GM23248 (cell line): ENCODE data around the gene RLF. TPM values are rescaled to one million over a fixed set of nuclear protein-coding genes. Genes with fewer than 3 reads are reported as not detected.

Experiments used
- DNase-seq: peaks from one replicate; pipeline ENCODE4 v3.0.0-alpha.2; 2015
- H2AFZ ChIP-seq: fragments of 200-600 bp; sonication (generic); 2 replicates; pipeline ENCODE4 v1.6.1; 2016; ENCODE audit warnings: antibody characterized with exemption
- H3F3A ChIP-seq: fragments of 200-600 bp; sonication (generic); 2 replicates; pipeline ENCODE4 v1.6.1; 2016; ENCODE audit warnings: mild to moderate bottlenecking, antibody characterized with exemption, mixed run types; ENCODE audit not compliant: insufficient read depth
- H3K27ac ChIP-seq: fragments of 200-600 bp; sonication (generic); 2 replicates; pipeline ENCODE4 v1.5.1; 2016; ENCODE audit warnings: mild to moderate bottlenecking
- H3K27me3 ChIP-seq: fragments of 200-600 bp; sonication (generic); replicated peaks from 2 replicates; pipeline ENCODE4 v1.6.1; 2016; ENCODE audit warnings: mild to moderate bottlenecking; ENCODE audit not compliant: insufficient read depth
- H3K36me3 ChIP-seq: fragments of 200-600 bp; sonication (generic); 2 replicates; pipeline ENCODE4 v1.6.1; 2016; ENCODE audit warnings: low read depth, mild to moderate bottlenecking
- H3K4me1 ChIP-seq: fragments of 200-600 bp; sonication (generic); 2 replicates; pipeline ENCODE4 v1.6.1; 2016; ENCODE audit warnings: mild to moderate bottlenecking; ENCODE audit not compliant: insufficient read depth
- H3K4me2 ChIP-seq: fragments of 200-600 bp; sonication (generic); one replicate; pipeline ENCODE4 v1.6.1; 2016; ENCODE audit warnings: mild to moderate bottlenecking; ENCODE audit not compliant: unreplicated experiment
- H3K4me3 ChIP-seq: fragments of 200-600 bp; sonication (generic); 2 replicates; pipeline ENCODE4 v1.5.1; 2016; ENCODE audit warnings: mild to moderate bottlenecking
- H3K79me2 ChIP-seq: fragments of 200-600 bp; sonication (generic); 2 replicates; pipeline ENCODE4 v1.6.1; 2016; ENCODE audit warnings: mild to moderate bottlenecking; ENCODE audit not compliant: insufficient read depth
- H3K9ac ChIP-seq: fragments of 200-600 bp; sonication (generic); 2 replicates; pipeline ENCODE4 v1.6.1; 2016; ENCODE audit warnings: mild to moderate bottlenecking
- H3K9me2 ChIP-seq: fragments of 200-600 bp; sonication (generic); 2 replicates; pipeline ENCODE4 v1.6.1; 2016; ENCODE audit warnings: mixed run types, mild to moderate bottlenecking, moderate library complexity; ENCODE audit not compliant: insufficient read depth
- H3K9me3 ChIP-seq: fragments of 200-600 bp; sonication (generic); one replicate; pipeline ENCODE4 v1.6.1; 2017; ENCODE audit warnings: low read depth
- H4K20me1 ChIP-seq: fragments of 200-600 bp; sonication (generic); 2 replicates; pipeline ENCODE4 v1.6.0; 2016; ENCODE audit not compliant: insufficient read depth
- EZH2 ChIP-seq: fragments of 200-600 bp; sonication (generic); IDR thresholded peaks from 2 replicates; pipeline ENCODE4 v1.6.1; 2018; ENCODE audit warnings: antibody characterized with exemption, mild to moderate bottlenecking; ENCODE audit not compliant: insufficient read depth, poor library complexity, severe bottlenecking
- EZH2phosphoT487 ChIP-seq: fragments of 200-600 bp; sonication (generic); IDR thresholded peaks from 2 replicates; pipeline ENCODE4 v1.6.1; 2018; ENCODE audit warnings: antibody characterized with exemption, moderate library complexity, mild to moderate bottlenecking, low read depth; ENCODE audit not compliant: insufficient read depth
- WGBS, 2 experiments: methylation state at CpG; one replicate each; pipeline ENCODE4 v1.1.6; 2015 to 2017; ENCODE audit warnings: low lambda C conversion rate in 2 of 2, low coverage in 1 of 2; ENCODE audit errors: missing lambda C conversion rate in 2 of 2; 5-methylcytosine and 5-hydroxymethylcytosine counted together
- in situ Hi-C: fragments of 300-500 bp; cut with MboI; formaldehyde crosslinking; loops from 2 replicates; pipeline ENCODE4 v1.15.0; 2020
- polyA plus RNA-seq: library from polyadenylated mRNA; unstranded; fragments of >200 nt; fragmentation: Nextera tagmentation; extraction: Ambion mirVana; gene quantifications from 2 replicates; pipeline ENCODE4 v1.2.1, GENCODE V29; 2016
- total RNA-seq: library from RNA; depleted of rRNA; stranded (reverse); fragments of >200 nt; shearing (Covaris generic); gene quantifications from 2 replicates; pipeline ENCODE4 v1.2.3, GENCODE V29; 2014

RLF gene
- total and polyA plus RNA-seq, 2 experiments from 2014 or later = 6.7 to 16.4 TPM

DNA sequence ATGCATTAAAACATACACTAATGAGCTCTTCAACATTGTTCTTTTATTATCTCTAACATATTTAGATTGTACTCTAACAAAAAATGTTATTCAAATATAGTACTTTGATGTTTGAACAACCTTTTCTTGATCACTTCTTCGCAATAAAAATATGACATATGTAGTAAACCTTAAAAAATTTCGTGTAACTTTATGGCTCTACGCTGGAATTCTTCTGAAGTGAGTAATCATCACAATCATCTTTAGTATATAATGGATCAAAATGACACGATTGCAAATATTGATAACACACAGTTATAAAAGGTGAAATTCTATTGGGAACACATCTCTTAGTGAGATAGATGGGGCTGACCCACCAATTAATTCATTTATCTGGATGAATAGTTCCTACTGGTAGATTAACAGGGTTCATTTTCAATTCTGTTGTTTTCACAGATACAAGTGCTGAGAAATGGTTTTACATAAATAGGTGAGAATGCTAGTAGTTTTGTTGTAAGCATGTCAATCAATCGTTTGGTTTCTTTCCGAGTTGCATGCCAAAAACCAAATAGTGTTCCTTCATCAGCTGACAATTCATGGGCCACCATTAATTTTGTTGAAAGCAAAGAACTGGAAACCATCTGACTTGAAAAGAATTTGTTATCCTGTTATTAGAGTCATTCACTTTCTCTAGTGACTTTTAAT is 95.4 kb downstream of the RLF start:
- WGBS, 2 experiments = 64 to 66% methylated on average over 6 of the region's 6 CpGs
- no peaks in the 10 kb centered on the region for H4K20me1 ChIP-seq
- peaks cover 10% of the 10 kb centered on the region for H3K4me1 ChIP-seq
- H3K9ac ChIP-seq = peak overlapping the region; percentile 97
- peaks cover 15% of the 10 kb centered on the region; the same call in 1 of the 2 replicates for H3K36me3 ChIP-seq
- peaks cover 11% of the 10 kb centered on the region; the same call in 1 of the 2 replicates for H3F3A ChIP-seq
- in situ Hi-C loops = no loop called here
- no peak for TF ChIP-seq EZH2phosphoT487
- TF ChIP-seq EZH2 = no peak
- H2AFZ ChIP-seq = peak overlapping the region; percentile 94
- no peaks in the 10 kb centered on the region for H3K9me3 ChIP-seq
- peak; percentile 14 for DNase-seq
- H3K9me2 ChIP-seq = no peaks in the 10 kb centered on the region
- peak overlapping the region; percentile 91 for H3K4me3 ChIP-seq
- H3K27ac ChIP-seq = peak overlapping the region; percentile 94
- H3K79me2 ChIP-seq = peaks cover 65% of the 10 kb centered on the region
- no peaks in the 10 kb centered on the region for H3K27me3 ChIP-seq
- H3K4me2 ChIP-seq = peak overlapping the region; percentile 99

DNA sequence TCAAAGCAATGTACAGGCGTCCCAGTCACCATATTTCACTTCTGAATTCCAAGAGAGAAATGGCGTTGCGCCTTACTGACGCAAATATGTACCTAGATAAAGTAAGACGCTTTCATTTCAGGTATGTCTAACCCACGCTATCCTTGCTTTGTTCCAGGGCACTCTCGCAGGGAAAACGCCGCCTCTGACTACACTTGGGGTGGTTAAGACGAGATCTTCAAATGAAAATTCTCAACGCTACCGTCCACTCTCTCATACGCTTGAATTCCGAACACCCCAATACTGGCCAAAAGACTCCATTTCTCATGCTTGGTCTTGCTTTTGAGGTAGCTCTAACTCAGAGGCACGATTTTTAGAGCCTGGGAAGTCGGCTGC is 96.1 kb downstream of the RLF start:
- peak overlapping the region; percentile 99 for H3K4me2 ChIP-seq
- no peaks in the 10 kb centered on the region for H3K27me3 ChIP-seq
- TF ChIP-seq EZH2phosphoT487 (no peak), EZH2 (no peak)
- H3K79me2 ChIP-seq = peaks cover 72% of the 10 kb centered on the region
- no peaks in the 10 kb centered on the region for H3K9me2 ChIP-seq
- H3K9me3 ChIP-seq = no peaks in the 10 kb centered on the region
- H3K27ac ChIP-seq = peak overlapping the region; percentile 94
- in situ Hi-C loops = no loop called here
- no peaks in the 10 kb centered on the region for H4K20me1 ChIP-seq
- WGBS, 2 experiments = 1% methylated on average over 16 of the region's 16 CpGs
- peaks cover 22% of the 10 kb centered on the region for H3K36me3 ChIP-seq
- H3K4me3 ChIP-seq = peak overlapping the region; percentile 91
- H3F3A ChIP-seq = peaks cover 11% of the 10 kb centered on the region; the same call in 1 of the 2 replicates
- peaks cover 10% of the 10 kb centered on the region for H3K4me1 ChIP-seq
- peak; percentile 62 for DNase-seq
- peak overlapping the region; percentile 94 for H2AFZ ChIP-seq
- peak overlapping the region; percentile 97 for H3K9ac ChIP-seq

DNA sequence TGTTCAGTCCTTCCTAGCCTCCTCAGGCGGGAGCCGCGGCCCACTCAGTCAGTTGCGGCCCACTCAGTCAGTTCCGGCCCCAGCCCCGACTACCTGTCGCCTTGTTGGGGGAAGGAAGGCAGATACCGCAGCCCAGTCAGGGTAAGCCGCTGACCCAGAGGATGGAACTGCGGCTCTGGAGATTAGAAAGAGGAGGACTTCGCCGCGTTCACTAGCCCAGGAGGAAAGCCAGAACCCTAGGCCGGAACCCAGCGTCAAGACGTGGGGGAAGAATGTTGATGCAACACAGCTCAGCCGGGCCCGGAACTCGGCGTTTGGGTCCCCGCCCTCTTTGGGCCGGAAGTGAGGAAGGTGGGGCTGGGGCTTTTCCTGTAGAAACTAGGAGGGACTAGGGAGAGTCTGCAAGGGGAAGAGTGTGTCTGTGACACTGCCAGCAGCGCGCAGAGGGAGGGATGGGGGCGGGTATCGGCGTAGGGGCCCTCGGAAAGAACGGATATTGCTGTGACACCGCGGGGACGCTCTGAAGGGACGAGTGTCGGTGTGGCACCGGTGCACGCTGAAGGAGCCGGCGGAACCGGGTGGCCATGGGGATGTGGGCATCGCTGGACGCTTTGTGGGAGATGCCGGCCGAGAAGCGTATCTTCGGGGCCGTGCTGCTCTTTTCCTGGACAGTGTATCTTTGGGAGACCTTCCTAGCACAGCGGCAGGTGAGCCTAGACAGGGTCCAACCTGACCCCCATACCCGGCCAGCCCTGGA is 96.7 kb downstream of the RLF start, which contains the start of gene ZMPSTE24:
Gene ZMPSTE24 (plus strand): TSS at position 549 of the 757 bp plus-strand sequence. CDS start 36 bp downstream, at position 585.
- in situ Hi-C loops = no loop called here
- Histone ChIP-seq H3K36me3 (peaks cover 26% of the 10 kb centered on the region), H3K4me1 (peaks cover 10% of the 10 kb centered on the region), H3K27me3 (no peaks in the 10 kb centered on the region), H4K20me1 (no peaks in the 10 kb centered on the region), H3K9me2 (no peaks in the 10 kb centered on the region), H3F3A (peaks cover 11% of the 10 kb centered on the region), H3K27ac (peak within 1 kb of the TSS; percentile 94), H3K4me3 (peak within 1 kb of the TSS; percentile 91), H3K4me2 (peak within 1 kb of the TSS; percentile 99), H3K9ac (peak within 1 kb of the TSS; percentile 97), H2AFZ (peak within 1 kb of the TSS; percentile 97), H3K79me2 (peaks cover 77% of the 10 kb centered on the region), H3K9me3 (no peaks in the 10 kb centered on the region)
- TF ChIP-seq EZH2 = no peak
- no peak for TF ChIP-seq EZH2phosphoT487
- WGBS, 2 experiments = 0 to 1% methylated on average over 32 to 48 of the region's 48 CpGs
- peak; percentile 97 for DNase-seq

DNA sequence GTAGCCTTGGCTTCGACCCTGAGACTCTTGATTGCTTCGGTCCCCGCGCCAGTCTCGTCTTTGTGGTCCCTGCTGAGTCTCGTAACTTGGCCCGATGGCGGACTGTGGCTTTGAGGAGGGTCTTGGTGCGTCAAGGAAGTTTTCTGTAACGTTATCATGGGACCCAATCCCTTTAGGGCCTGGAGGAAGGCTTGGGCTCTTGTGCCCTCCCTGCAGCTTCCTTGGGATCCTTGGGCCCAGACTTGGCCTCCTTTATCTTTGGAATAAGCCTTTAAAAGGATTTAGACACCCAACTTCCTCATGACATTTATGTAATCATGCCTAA is 97.2 kb downstream of the RLF start:
- in situ Hi-C loops = no loop called here
- peak; percentile 42 for DNase-seq
- peaks cover 83% of the 10 kb centered on the region for H3K79me2 ChIP-seq

More for the DNA sequence above, 97.2 kb downstream of the RLF start:
- peak overlapping the region; percentile 97 for H3K9ac ChIP-seq
- WGBS, 2 experiments = 0 to 2% methylated on average over 10 of the region's 10 CpGs
- peak overlapping the region; percentile 94 for H3K27ac ChIP-seq
- H2AFZ ChIP-seq = peak overlapping the region; percentile 97
- peaks cover 16% of the 10 kb centered on the region for H3F3A ChIP-seq
- no peaks in the 10 kb centered on the region for H3K27me3 ChIP-seq
- peak overlapping the region; percentile 91 for H3K4me3 ChIP-seq
- H4K20me1 ChIP-seq = no peaks in the 10 kb centered on the region
- H3K36me3 ChIP-seq = peaks cover 31% of the 10 kb centered on the region
- H3K4me2 ChIP-seq = peak overlapping the region; percentile 94
- TF ChIP-seq EZH2phosphoT487 (no peak), EZH2 (no peak)
- H3K9me2 ChIP-seq = no peaks in the 10 kb centered on the region
- H3K9me3 ChIP-seq = no peaks in the 10 kb centered on the region
- peaks cover 10% of the 10 kb centered on the region for H3K4me1 ChIP-seq
